BJ (cell line): ENCODE results near the gene PRKCE. TPM values are rescaled to one million over a fixed set of nuclear protein-coding genes. Genes with fewer than 3 reads are reported as not detected.

ENCODE experiments used
- CTCF ChIA-PET: fragments of 350-600 bp; formaldehyde crosslinking; extraction: SDS; loops from one replicate; lab custom pipeline; 2021; ENCODE audit warnings: antibody characterized with exemption, inconsistent platforms; lab: Yijun Ruan, JAX
- POLR2A ChIA-PET: fragments of 300-600 bp; sonication (Branson Sonifier 250); formaldehyde crosslinking; extraction: SDS; loops from one replicate; lab custom pipeline; 2021; ENCODE audit warnings: antibody characterized with exemption; lab: Charles Lee
- DNase-seq: peaks from one replicate; pipeline ENCODE4 v3.0.0-alpha.2; 2011; ENCODE audit warnings: low read depth
- H3K27me3 ChIP-seq: 2 replicates; pipeline ENCODE4 v1.6.0; 2011; ENCODE audit warnings: low read length; ENCODE audit not compliant: control insufficient read depth, insufficient read depth
- H3K36me3 ChIP-seq: 2 replicates; pipeline ENCODE4 v1.5.1; 2011; ENCODE audit warnings: low read length; ENCODE audit not compliant: control insufficient read depth, insufficient read depth
- H3K4me3 ChIP-seq: 2 replicates; pipeline ENCODE4 v1.5.1; 2011; ENCODE audit warnings: low read depth, mild to moderate bottlenecking, control low read depth, low read length
- polyA plus RNA-seq: library from polyadenylated mRNA; depleted of rRNA; stranded (reverse); fragments of >200 nt; gene quantifications from 2 replicates; pipeline ENCODE4 v1.2.3, GENCODE V29; 2011
- TF ChIP-seq, protein P1 (sequence below): IDR thresholded peaks from 2 replicates; pipeline ENCODE4 v1.5.1; 2011; ENCODE audit warnings: low read depth, mild to moderate bottlenecking, control low read depth, inconsistent platforms, low read length, moderate library complexity; ENCODE audit not compliant: insufficient read depth

Gene PRKCE
- polyA plus RNA-seq, 1 experiment = 19.7 TPM

DNA sequence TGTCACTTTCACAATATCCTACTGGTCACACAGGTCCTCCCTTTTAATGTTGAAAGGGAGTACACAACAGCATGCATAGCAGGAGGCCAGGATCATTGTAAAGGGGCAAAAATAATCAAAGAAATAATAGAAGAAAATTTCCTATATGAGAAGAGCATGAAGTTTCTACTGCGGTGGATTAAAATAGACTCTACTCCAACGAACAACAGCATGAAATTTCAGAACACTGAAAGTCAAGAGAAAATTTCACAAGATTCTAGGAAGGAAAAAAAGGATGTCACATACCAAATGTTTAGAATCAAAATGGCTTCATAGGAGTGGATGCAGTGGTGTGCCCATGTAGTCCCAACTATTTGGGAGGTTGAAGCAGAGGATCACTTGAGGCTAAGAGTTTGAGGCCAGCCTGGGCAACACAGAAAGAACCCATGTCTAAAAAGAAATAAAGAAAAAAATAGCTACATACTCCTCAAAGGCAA is 573.7 kb downstream of the PRKCE start:
- Histone ChIP-seq H3K27me3 (no peaks in the 10 kb centered on the region), H3K36me3 (no peaks in the 10 kb centered on the region), H3K4me3 (no peak overlapping the region)
- ChIA-PET POLR2A (interaction anchor here (0.7 kb wide), 2 partner anchors 9 to 61 kb away, joined by 3 read pairs; no protein-coding TSS in a partner anchor), CTCF (interaction anchor here (1.0 kb wide), 1 partner anchor 109 kb away, joined by 4 read pairs; no protein-coding TSS in a partner anchor)
- TF ChIP-seq, protein P1, sequence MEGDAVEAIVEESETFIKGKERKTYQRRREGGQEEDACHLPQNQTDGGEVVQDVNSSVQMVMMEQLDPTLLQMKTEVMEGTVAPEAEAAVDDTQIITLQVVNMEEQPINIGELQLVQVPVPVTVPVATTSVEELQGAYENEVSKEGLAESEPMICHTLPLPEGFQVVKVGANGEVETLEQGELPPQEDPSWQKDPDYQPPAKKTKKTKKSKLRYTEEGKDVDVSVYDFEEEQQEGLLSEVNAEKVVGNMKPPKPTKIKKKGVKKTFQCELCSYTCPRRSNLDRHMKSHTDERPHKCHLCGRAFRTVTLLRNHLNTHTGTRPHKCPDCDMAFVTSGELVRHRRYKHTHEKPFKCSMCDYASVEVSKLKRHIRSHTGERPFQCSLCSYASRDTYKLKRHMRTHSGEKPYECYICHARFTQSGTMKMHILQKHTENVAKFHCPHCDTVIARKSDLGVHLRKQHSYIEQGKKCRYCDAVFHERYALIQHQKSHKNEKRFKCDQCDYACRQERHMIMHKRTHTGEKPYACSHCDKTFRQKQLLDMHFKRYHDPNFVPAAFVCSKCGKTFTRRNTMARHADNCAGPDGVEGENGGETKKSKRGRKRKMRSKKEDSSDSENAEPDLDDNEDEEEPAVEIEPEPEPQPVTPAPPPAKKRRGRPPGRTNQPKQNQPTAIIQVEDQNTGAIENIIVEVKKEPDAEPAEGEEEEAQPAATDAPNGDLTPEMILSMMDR = no peak
- DNase-seq = no peak

DNA sequence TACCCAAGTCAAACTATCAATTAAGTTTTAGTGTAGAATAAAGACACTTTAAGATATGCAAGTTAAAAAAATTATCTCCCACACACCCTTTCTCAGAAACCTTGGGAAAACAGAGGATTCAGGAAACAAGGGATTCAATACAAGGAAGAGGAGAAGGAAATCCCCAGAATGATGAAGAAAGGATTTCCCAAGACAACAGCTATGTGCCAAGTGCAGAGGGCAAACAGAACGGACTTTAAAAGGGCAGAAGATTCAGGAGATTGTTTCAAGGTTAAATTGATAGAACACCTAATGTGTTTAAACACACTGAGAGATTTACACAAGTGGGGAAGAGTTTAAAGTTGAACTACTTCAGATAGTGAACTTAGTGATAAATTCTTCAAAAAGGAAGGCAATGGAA is 574.3 kb downstream of the PRKCE start:
- Histone ChIP-seq H3K4me3 (no peak overlapping the region), H3K36me3 (no peaks in the 10 kb centered on the region), H3K27me3 (no peaks in the 10 kb centered on the region)
- ChIA-PET CTCF (no interaction called here), POLR2A (no interaction called here)
- no peak for DNase-seq
- TF ChIP-seq, protein P1 = no peak

DNA sequence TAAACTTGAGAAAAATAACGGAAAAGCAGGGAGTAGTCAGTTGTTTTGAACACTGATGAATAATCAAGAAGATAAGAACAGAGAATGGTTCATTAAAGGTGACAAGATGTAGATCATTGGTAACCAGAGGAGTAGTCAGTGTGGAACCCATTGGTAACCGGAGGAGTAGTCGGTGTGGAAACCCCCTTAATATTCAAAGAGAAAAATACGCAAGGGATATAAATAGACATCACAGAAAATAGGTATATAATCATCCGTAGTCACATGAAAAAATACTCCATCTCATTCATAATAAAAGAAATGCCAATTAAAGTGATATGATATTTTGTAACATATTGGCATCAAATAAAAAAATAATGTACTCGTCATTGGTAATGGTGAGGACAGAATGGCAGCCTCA is 575.1 kb downstream of the PRKCE start:
- ChIA-PET CTCF (no interaction called here), POLR2A (no interaction called here)
- DNase-seq = no peak
- TF ChIP-seq, protein P1 = no peak
- H3K27me3 ChIP-seq = no peaks in the 10 kb centered on the region
- H3K36me3 ChIP-seq = no peaks in the 10 kb centered on the region
- no peak overlapping the region for H3K4me3 ChIP-seq

DNA sequence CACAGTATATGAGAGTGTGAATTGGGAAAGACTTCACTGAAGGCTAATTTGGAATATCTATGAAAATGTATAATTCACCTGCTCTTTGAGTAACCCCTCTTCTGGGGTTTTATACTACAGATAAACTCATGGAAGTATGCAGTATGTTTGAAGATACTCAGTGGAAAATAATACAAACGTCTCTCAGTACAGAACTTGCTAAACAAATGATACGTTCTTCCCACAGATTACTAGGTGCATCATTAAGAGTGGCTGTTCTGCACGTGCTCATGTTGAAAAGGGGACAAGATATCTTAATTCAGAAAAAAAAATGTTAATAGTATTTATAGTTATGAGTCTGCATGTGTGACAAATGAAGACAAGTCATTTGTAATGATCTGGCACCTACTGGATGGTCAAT is 575.5 kb downstream of the PRKCE start:
- Histone ChIP-seq H3K4me3 (no peak overlapping the region), H3K27me3 (no peaks in the 10 kb centered on the region), H3K36me3 (no peaks in the 10 kb centered on the region)
- ChIA-PET POLR2A (interaction anchor here (0.6 kb wide), 1 partner anchor 234 kb away, joined by 3 read pairs; no protein-coding TSS in a partner anchor), CTCF (no interaction called here)
- DNase-seq = no peak
- TF ChIP-seq, protein P1 = no peak

DNA sequence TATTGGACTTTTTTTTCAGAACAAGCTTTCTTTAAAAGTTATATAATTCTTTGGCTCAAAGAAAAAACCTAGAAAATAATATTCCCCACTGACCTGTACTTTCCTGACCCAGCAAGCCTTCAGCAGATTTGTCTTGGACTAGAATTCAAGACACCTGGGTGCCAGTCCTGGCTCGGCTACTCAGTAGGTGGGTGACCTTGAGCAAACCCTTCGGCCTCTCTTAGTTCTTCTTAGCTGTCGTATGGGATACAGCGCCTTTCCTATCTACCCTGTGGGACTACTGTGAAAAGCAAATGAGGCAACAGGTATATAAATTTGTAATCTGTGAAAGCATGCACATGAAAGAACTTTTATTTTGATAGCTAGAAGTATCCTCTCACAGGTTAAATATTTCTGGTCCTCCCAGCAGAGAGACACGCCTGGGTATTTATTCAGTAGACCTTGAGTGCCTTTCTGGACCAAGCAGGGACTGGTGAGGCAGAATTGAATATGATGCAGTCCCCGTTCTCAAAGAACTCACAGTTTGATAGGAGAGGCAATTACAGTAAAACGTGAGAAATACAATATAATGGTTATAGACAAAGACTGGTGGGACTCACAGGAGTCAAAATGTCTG is 576.3 kb downstream of the PRKCE start:
- ChIA-PET POLR2A (interaction anchor here (0.6 kb wide), 1 partner anchor 235 kb away, joined by 3 read pairs; no protein-coding TSS in a partner anchor), CTCF (interaction anchor here (0.6 kb wide), 2 partner anchors 52 to 512 kb away, joined by 3 to 4 read pairs; no protein-coding TSS in a partner anchor)
- TF ChIP-seq, protein P1 = no peak
- no peaks in the 10 kb centered on the region for H3K27me3 ChIP-seq
- no peak for DNase-seq
- H3K4me3 ChIP-seq = no peak overlapping the region
- no peaks in the 10 kb centered on the region for H3K36me3 ChIP-seq
